ENCODE data around the gene DPP4. TPM values are rescaled to one million over a fixed set of nuclear protein-coding genes. Genes with fewer than 3 reads are reported as not detected.

Gene DPP4
- total and polyA plus RNA-seq, 2 experiments from 2014 or later: 149 to 218 TPM

DNA sequence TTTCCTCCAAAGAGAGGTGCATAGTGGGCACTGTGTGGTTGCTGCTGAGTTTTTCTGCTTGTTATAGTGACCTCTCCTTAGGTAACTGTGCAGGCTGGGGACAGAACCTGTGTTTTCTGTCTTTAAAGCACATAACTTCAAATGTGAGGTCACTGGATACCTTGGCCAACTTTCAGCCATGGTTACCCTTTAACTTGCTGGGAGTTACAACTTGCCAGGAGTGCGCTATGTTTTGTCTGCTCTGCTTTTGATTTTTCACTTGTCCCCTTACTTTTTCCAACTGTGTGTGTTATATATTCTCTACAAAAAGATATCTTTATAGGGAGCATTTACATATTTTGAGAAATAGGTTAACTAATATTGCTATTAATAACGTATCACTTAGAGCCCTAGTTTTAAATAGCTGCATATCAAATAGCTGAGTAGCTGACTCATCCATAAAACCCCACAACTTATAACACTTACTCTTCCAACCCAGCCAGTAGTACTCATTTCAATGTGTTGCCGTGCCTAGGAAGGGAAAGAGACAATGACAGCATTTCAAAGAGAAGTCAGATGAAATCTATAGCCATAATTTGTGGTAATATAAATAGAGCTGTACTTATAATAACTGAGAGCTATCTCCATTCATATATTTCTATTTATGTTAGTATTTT lies 51.6 kb downstream of the DPP4 start:
- TF ChIP-seq, protein P1, sequence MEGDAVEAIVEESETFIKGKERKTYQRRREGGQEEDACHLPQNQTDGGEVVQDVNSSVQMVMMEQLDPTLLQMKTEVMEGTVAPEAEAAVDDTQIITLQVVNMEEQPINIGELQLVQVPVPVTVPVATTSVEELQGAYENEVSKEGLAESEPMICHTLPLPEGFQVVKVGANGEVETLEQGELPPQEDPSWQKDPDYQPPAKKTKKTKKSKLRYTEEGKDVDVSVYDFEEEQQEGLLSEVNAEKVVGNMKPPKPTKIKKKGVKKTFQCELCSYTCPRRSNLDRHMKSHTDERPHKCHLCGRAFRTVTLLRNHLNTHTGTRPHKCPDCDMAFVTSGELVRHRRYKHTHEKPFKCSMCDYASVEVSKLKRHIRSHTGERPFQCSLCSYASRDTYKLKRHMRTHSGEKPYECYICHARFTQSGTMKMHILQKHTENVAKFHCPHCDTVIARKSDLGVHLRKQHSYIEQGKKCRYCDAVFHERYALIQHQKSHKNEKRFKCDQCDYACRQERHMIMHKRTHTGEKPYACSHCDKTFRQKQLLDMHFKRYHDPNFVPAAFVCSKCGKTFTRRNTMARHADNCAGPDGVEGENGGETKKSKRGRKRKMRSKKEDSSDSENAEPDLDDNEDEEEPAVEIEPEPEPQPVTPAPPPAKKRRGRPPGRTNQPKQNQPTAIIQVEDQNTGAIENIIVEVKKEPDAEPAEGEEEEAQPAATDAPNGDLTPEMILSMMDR (IDR thresholded peaks at IDR 0.05; ENCODE audit: poor library complexity): no peak
- TF ChIP-seq EZH2phosphoT487 (IDR thresholded peaks at IDR 0.05; ENCODE audit: low read depth, severe bottlenecking, unreplicated experiment) (no peak), EZH2 (IDR thresholded peaks at IDR 0.05; ENCODE audit: borderline replicate concordance) (no peak)
- no peak overlapping the region for H3K4me2 ChIP-seq
- no peak overlapping the region for H2AFZ ChIP-seq
- H3K36me3 ChIP-seq (replicated peaks; ENCODE audit: insufficient read depth, low read depth): no peaks in the 10 kb centered on the region
- no peaks in the 10 kb centered on the region for H3K4me1 ChIP-seq (ENCODE audit: insufficient read depth)
- H3K9me3 ChIP-seq (ENCODE audit: low read depth): no peaks in the 10 kb centered on the region
- no peaks in the 10 kb centered on the region for H3K9me2 ChIP-seq (replicated peaks; ENCODE audit: insufficient read depth)
- H3K27ac ChIP-seq: no peak overlapping the region
- WGBS (ENCODE audit: low lambda C conversion rate, missing lambda C conversion rate): 92% methylated on average over 3 of the region's 3 CpGs
- H3K4me3 ChIP-seq: no peak overlapping the region
- no peaks in the 10 kb centered on the region for H3K27me3 ChIP-seq
- no peak for DNase-seq (ENCODE audit: low spot score)
- H3K79me2 ChIP-seq: no peaks in the 10 kb centered on the region
- H4K20me1 ChIP-seq (ENCODE audit: insufficient read depth, poor library complexity, severe bottlenecking): no peaks in the 10 kb centered on the region

DNA sequence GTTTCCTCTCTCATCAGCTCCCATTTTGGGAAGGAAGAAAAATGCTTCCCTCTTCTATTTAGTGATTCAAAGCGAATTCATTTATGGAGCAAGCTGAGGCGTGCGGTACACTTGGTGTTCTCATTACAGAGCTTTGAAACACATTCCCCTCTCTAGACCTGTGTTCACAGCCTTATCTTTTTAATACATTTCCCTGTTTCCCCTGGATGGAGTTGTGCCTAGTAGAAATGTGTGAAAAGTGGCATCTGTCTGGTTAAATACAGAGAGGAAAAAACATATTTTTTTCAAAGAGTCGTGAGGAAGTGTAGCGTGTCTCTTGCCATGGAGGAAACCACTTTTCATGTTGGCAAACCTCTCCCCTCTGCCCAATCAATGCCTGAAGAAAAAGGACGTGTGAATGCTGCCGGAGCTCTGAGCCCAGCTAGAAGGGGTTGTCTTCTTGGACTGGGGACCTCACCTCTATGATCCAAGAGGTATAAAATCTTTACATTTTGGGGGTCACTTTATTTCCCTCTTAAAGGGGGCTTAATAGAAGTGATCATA lies 52.4 kb downstream of the DPP4 start:
- no peaks in the 10 kb centered on the region for H3K9me3 ChIP-seq (ENCODE audit: low read depth)
- H3K27ac ChIP-seq: no peak overlapping the region
- H3K36me3 ChIP-seq (replicated peaks; ENCODE audit: insufficient read depth, low read depth): no peaks in the 10 kb centered on the region
- H3K79me2 ChIP-seq: no peaks in the 10 kb centered on the region
- no peaks in the 10 kb centered on the region for H4K20me1 ChIP-seq (ENCODE audit: insufficient read depth, poor library complexity, severe bottlenecking)
- no peak overlapping the region for H3K4me2 ChIP-seq
- no peak overlapping the region for H2AFZ ChIP-seq
- no peak for DNase-seq (ENCODE audit: low spot score)
- WGBS (ENCODE audit: low lambda C conversion rate, missing lambda C conversion rate): 92% methylated on average over 7 of the region's 7 CpGs
- H3K9me2 ChIP-seq (replicated peaks; ENCODE audit: insufficient read depth): no peaks in the 10 kb centered on the region
- TF ChIP-seq EZH2 (IDR thresholded peaks at IDR 0.05; ENCODE audit: borderline replicate concordance) (no peak), EZH2phosphoT487 (IDR thresholded peaks at IDR 0.05; ENCODE audit: low read depth, severe bottlenecking, unreplicated experiment) (no peak)
- TF ChIP-seq, protein P1 (IDR thresholded peaks at IDR 0.05; ENCODE audit: poor library complexity): no peak
- no peaks in the 10 kb centered on the region for H3K27me3 ChIP-seq
- no peaks in the 10 kb centered on the region for H3K4me1 ChIP-seq (ENCODE audit: insufficient read depth)
- H3K4me3 ChIP-seq: no peak overlapping the region

DNA sequence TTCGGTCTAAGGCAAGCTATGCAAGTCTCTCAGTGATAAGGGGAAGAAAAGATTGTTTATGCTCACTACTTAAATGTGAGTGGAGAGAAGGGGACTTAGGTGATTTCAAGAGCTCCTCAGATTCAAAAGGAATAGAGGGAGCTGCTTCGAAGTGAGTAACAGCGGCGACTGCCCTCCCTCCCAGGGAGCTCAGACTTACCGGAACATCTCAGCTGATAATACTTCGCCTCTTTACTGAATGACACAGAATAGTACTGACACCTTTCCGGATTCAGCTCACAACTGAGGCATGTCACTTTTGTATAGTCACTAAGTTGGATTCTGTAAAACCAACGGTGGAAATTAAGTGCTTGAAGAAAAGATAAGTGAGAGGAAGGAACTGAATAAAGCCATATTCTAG lies 55.5 kb downstream of the DPP4 start:
- Histone ChIP-seq H3K4me2 (no peak overlapping the region), H3K27me3 (no peaks in the 10 kb centered on the region)
- TF ChIP-seq EZH2 (IDR thresholded peaks at IDR 0.05; ENCODE audit: borderline replicate concordance): no peak
- no peak for TF ChIP-seq EZH2phosphoT487 (IDR thresholded peaks at IDR 0.05; ENCODE audit: low read depth, severe bottlenecking, unreplicated experiment)
- TF ChIP-seq, protein P1 (IDR thresholded peaks at IDR 0.05; ENCODE audit: poor library complexity): no peak

More for the DNA sequence above, 55.5 kb downstream of the DPP4 start:
- 77% methylated on average over 8 of the region's 8 CpGs for WGBS (ENCODE audit: low lambda C conversion rate, missing lambda C conversion rate)
- no peak for DNase-seq (ENCODE audit: low spot score)
- Histone ChIP-seq H3K9me3 (ENCODE audit: low read depth) (no peaks in the 10 kb centered on the region), H2AFZ (no peak overlapping the region), H3K36me3 (replicated peaks; ENCODE audit: insufficient read depth, low read depth) (no peaks in the 10 kb centered on the region), H3K4me1 (ENCODE audit: insufficient read depth) (peaks cover 10% of the 10 kb centered on the region), H4K20me1 (ENCODE audit: insufficient read depth, poor library complexity, severe bottlenecking) (no peaks in the 10 kb centered on the region), H3K79me2 (no peaks in the 10 kb centered on the region), H3K9me2 (replicated peaks; ENCODE audit: insufficient read depth) (no peaks in the 10 kb centered on the region), H3K4me3 (no peak overlapping the region), H3K27ac (no peak overlapping the region)
